Thyroid gland (tissue), 4 donors: ENCODE results near the gene C2orf80. TPM values are rescaled to one million over a fixed set of nuclear protein-coding genes. Genes with fewer than 3 reads are reported as not detected.

Experiments
- DNase-seq, 2 donors: peaks; one replicate each; pipeline ENCODE4 v3.0.0-alpha.2; 2019
- H3K27ac ChIP-seq, 3 donors: fragments of 200-600 bp; sonication (generic); 1 replicate in 2 of 3; 2 replicates in 1 of 3; pipeline ENCODE4 v1.5.1; 2016 to 2019; ENCODE audit warnings: mild to moderate bottlenecking in 1 of 3, moderate library complexity in 1 of 3
- H3K27me3 ChIP-seq: fragments of 200-600 bp; sonication (generic); one replicate; pipeline ENCODE4 v1.5.1; 2019
- H3K36me3 ChIP-seq, 2 donors: fragments of 200-600 bp; sonication (generic); one replicate each; pipeline ENCODE4 v1.5.1; 2016 to 2019
- H3K4me1 ChIP-seq, 2 donors: fragments of 200-600 bp; sonication (generic); one replicate each; pipeline ENCODE4 v1.5.1; 2017 to 2019
- H3K4me3 ChIP-seq, 3 donors: fragments of 200-600 bp; sonication (generic); replicated peaks in 1 of 3; 1 replicate in 2 of 3; 2 replicates in 1 of 3; pipeline ENCODE4 v1.5.1; 2016; ENCODE audit warnings: mild to moderate bottlenecking in 1 of 3
- H3K9me3 ChIP-seq: fragments of 200-600 bp; sonication (generic); one replicate; pipeline ENCODE4 v1.5.1; 2017
- POLR2A ChIP-seq, 2 donors: fragments of 450-650 bp; IDR thresholded peaks; one replicate each; pipeline ENCODE4 v1.6.1; 2017; ENCODE audit warnings: antibody characterized with exemption in 2 of 2, mild to moderate bottlenecking in 2 of 2, moderate library complexity in 1 of 2
- WGBS, 2 donors: methylation state at CpG; one replicate each; pipeline ENCODE4 v1.1.5; 2017; 5-methylcytosine and 5-hydroxymethylcytosine counted together
- intact Hi-C: fragments of 100-400 bp; cut with DNase I; formaldehyde crosslinking; loops from one replicate; pipeline ENCODE4 v1.15.1; 2023
- total RNA-seq, 4 donors: library from RNA; depleted of rRNA; stranded (reverse); fragments of >200 nt; gene quantifications; one replicate each; pipeline ENCODE4 v1.2.3, GENCODE V29; 2016
- TF ChIP-seq, protein P1 (sequence below), 6 experiments: fragments of 200-600 bp in 3 of 6; fragments of 450-650 bp in 3 of 6; sonication (generic) in 3 of 6; IDR thresholded peaks; one replicate each; pipeline ENCODE4 v1.5.1; 2016 to 2019; ENCODE audit warnings: antibody characterized with exemption in 6 of 6, mild to moderate bottlenecking in 2 of 6, inconsistent platforms in 1 of 6, moderate library complexity in 1 of 6

The C2orf80 gene
- total RNA-seq, 4 donors from 2014 or later, result not detected

GRCh38 chr2:208208335-208209085 is 18.7 kb upstream of the C2orf80 start:
- no peaks in the 10 kb centered on the region for H3K4me1 ChIP-seq
- no peaks in the 10 kb centered on the region for H3K36me3 ChIP-seq
- H3K27ac ChIP-seq, result no peak overlapping the region
- 74 to 77% methylated on average over 9 of the region's 9 CpGs for WGBS, 2 donors
- H3K4me3 ChIP-seq, result no peak overlapping the region
- no peak for DNase-seq
- intact Hi-C loops, result no loop called here
- TF ChIP-seq POLR2A (IDR thresholded peaks at IDR 0.05), result no peak
- TF ChIP-seq, protein P1, sequence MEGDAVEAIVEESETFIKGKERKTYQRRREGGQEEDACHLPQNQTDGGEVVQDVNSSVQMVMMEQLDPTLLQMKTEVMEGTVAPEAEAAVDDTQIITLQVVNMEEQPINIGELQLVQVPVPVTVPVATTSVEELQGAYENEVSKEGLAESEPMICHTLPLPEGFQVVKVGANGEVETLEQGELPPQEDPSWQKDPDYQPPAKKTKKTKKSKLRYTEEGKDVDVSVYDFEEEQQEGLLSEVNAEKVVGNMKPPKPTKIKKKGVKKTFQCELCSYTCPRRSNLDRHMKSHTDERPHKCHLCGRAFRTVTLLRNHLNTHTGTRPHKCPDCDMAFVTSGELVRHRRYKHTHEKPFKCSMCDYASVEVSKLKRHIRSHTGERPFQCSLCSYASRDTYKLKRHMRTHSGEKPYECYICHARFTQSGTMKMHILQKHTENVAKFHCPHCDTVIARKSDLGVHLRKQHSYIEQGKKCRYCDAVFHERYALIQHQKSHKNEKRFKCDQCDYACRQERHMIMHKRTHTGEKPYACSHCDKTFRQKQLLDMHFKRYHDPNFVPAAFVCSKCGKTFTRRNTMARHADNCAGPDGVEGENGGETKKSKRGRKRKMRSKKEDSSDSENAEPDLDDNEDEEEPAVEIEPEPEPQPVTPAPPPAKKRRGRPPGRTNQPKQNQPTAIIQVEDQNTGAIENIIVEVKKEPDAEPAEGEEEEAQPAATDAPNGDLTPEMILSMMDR (IDR thresholded peaks at IDR 0.05), result no peak
- H3K27me3 ChIP-seq, result no peaks in the 10 kb centered on the region
- no peaks in the 10 kb centered on the region for H3K9me3 ChIP-seq

- DNase-seq, result no peak
- Histone ChIP-seq H3K4me1 (no peaks in the 10 kb centered on the region), H3K9me3 (no peaks in the 10 kb centered on the region), H3K27ac (no peak overlapping the region), H3K4me3 (no peak overlapping the region), H3K36me3 (no peaks in the 10 kb centered on the region), H3K27me3 (no peaks in the 10 kb centered on the region)
- 84 to 93% methylated on average over 3 of the region's 3 CpGs for WGBS, 2 donors
- intact Hi-C loops, result no loop called here
- no peak for TF ChIP-seq POLR2A (IDR thresholded peaks at IDR 0.05)
- TF ChIP-seq, protein P1 (IDR thresholded peaks at IDR 0.05), result no peak
Measured at GRCh38 chr2:208207769-208208168, 17.9 kb upstream of the C2orf80 start.

DNA sequence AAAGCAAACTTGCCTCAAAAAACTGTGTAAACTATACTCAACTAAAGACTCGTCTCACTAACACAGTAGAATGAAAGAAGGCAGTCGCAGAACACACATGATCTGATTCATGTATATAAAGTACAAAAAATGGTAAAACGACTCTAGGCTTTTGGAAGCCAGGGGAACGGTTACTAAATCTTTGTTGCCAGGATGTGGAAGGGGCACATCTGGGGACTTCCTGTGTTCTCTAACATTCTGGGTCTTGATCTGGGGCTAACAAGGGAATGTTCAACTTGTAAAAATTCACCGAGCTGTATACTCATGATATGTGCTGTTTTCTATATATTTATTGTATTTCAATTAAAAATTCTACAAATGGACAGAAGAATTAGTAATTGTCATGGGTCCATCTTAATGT is 14.3 kb upstream of the C2orf80 start:
- 70 to 71% methylated on average over 5 of the region's 5 CpGs for whole genome bisulfite sequencing, 2 donors

GRCh38 chr2:208195531-208195930 is 5.7 kb upstream of the C2orf80 start:
- H3K27me3 ChIP-seq, result no peaks in the 10 kb centered on the region
- no peaks in the 10 kb centered on the region for H3K9me3 ChIP-seq
- H3K27ac ChIP-seq, result no peak overlapping the region
- 86 to 90% methylated on average over 3 of the region's 3 CpGs for WGBS, 2 donors
- intact Hi-C loops, result no loop called here
- no peaks in the 10 kb centered on the region for H3K36me3 ChIP-seq
- H3K4me3 ChIP-seq, result no peak overlapping the region
- TF ChIP-seq POLR2A (IDR thresholded peaks at IDR 0.05), result no peak
- TF ChIP-seq, protein P1 (IDR thresholded peaks at IDR 0.05), result no peak
- H3K4me1 ChIP-seq, result no peaks in the 10 kb centered on the region
- no peak for DNase-seq

More for the DNA sequence above, 14.3 kb upstream of the C2orf80 start:
- Histone ChIP-seq H3K9me3 (no peaks in the 10 kb centered on the region), H3K36me3 (no peaks in the 10 kb centered on the region), H3K4me1 (no peaks in the 10 kb centered on the region), H3K27me3 (no peaks in the 10 kb centered on the region), H3K4me3 (no peak overlapping the region), H3K27ac (no peak overlapping the region)
- DNase-seq, result no peak
- no peak for TF ChIP-seq POLR2A (IDR thresholded peaks at IDR 0.05)
- TF ChIP-seq, protein P1 (IDR thresholded peaks at IDR 0.05), result no peak
- intact Hi-C loops, result no loop called here

GRCh38 chr2:208192611-208193236 is 2.9 kb upstream of the C2orf80 start:
- intact Hi-C loops, result no loop called here
- no peaks in the 10 kb centered on the region for H3K27me3 ChIP-seq
- no peaks in the 10 kb centered on the region for H3K4me1 ChIP-seq
- H3K4me3 ChIP-seq, result no peak overlapping the region
- 91 to 94% methylated on average over 8 of the region's 8 CpGs for WGBS, 2 donors
- DNase-seq, result no peak
- H3K27ac ChIP-seq, result no peak overlapping the region
- TF ChIP-seq POLR2A (IDR thresholded peaks at IDR 0.05), result no peak
- TF ChIP-seq, protein P1 (IDR thresholded peaks at IDR 0.05), result no peak
- no peaks in the 10 kb centered on the region for H3K36me3 ChIP-seq
- H3K9me3 ChIP-seq, result no peaks in the 10 kb centered on the region
